Panc1 (cell line): ENCODE data around the gene EVL. TPM values are rescaled to one million over a fixed set of nuclear protein-coding genes. Genes with fewer than 3 reads are reported as not detected.

Source experiments
- ATAC-seq: fragments of 200-7000 bp; cut with Tn5 transposase; 2 replicates; pipeline ENCODE4 v1.9.1; 2020; ENCODE audit warnings: mild to moderate bottlenecking, moderate library complexity
- BruUV-seq: library from RNA; stranded (reverse); fragments of 400-500 nt; replicated peaks from 2 replicates; lab custom pipeline; 2021; lab: Mats Ljungman, UMichigan
- CTCF ChIA-PET: fragments of 300-600 bp; sonication (Branson Sonifier 250); formaldehyde crosslinking; loops from one replicate; lab custom pipeline; 2022; ENCODE audit warnings: antibody characterized with exemption; lab: Charles Lee
- POLR2A ChIA-PET: fragments of 300-600 bp; sonication (Branson Sonifier 250); formaldehyde crosslinking; loops from one replicate; lab custom pipeline; 2022; ENCODE audit warnings: antibody characterized with exemption; lab: Charles Lee
- DNase-seq: peaks from one replicate; pipeline ENCODE4 v3.0.0-alpha.2; 2010; ENCODE audit warnings: low read depth, low spot score
- H3K27ac ChIP-seq: 2 replicates; pipeline ENCODE4 v1.5.1; 2011; ENCODE audit warnings: mild to moderate bottlenecking, low read length, inconsistent platforms
- H3K27me3 ChIP-seq: fragments of 200-500 bp; sonication (Bioruptor generic); 2 replicates; pipeline ENCODE4 v1.6.0; 2014; ENCODE audit warnings: low read length, inconsistent platforms; ENCODE audit not compliant: control insufficient read depth, insufficient read depth
- H3K36me3 ChIP-seq: fragments of 200-500 bp; sonication (Bioruptor generic); 2 replicates; pipeline ENCODE4 v1.5.1; 2014; ENCODE audit warnings: inconsistent platforms, mild to moderate bottlenecking, low read length, moderate library complexity; ENCODE audit not compliant: control insufficient read depth, insufficient read depth
- H3K4me1 ChIP-seq: 2 replicates; pipeline ENCODE4 v1.5.1; 2011; ENCODE audit warnings: inconsistent platforms, mild to moderate bottlenecking, low read length, moderate library complexity; ENCODE audit not compliant: control insufficient read depth, insufficient read depth
- H3K4me3 ChIP-seq, 2 experiments: 2 replicates each; pipeline ENCODE4 v1.5.1; 2011 to 2012; ENCODE audit warnings: low read depth in 2 of 2, low read length in 2 of 2, mild to moderate bottlenecking in 2 of 2, inconsistent platforms in 1 of 2, moderate library complexity in 1 of 2
- H3K9me3 ChIP-seq: fragments of 200-500 bp; sonication (Bioruptor generic); 2 replicates; pipeline ENCODE4 v1.5.1; 2014; ENCODE audit warnings: low read depth, mild to moderate bottlenecking, inconsistent platforms, low read length, moderate library complexity; ENCODE audit not compliant: control insufficient read depth, insufficient read depth
- CTCF ChIP-seq: fragments of 450-650 bp; IDR thresholded peaks from 2 replicates; pipeline ENCODE4 v1.5.1; 2017; ENCODE audit warnings: mild to moderate bottlenecking
- POLR2AphosphoS5 ChIP-seq: IDR thresholded peaks from 2 replicates; pipeline ENCODE4 v1.6.1; 2012; ENCODE audit warnings: mild to moderate bottlenecking, low read depth, low read length, moderate library complexity
- REST ChIP-seq, 2 experiments: IDR thresholded peaks; 2 replicates each; pipeline ENCODE4 v1.6.1; 2011 to 2012; ENCODE audit warnings: low read depth in 2 of 2, control low read depth in 1 of 2, low read length in 1 of 2, mild to moderate bottlenecking in 1 of 2, moderate library complexity in 1 of 2; ENCODE audit not compliant: insufficient read depth in 1 of 2
- SIN3A ChIP-seq: IDR thresholded peaks from 2 replicates; pipeline ENCODE4 v1.6.1; 2012; ENCODE audit warnings: low read depth, mild to moderate bottlenecking, low read length, moderate library complexity, borderline replicate concordance; ENCODE audit not compliant: insufficient read depth
- TCF7L2 ChIP-seq: IDR thresholded peaks from 2 replicates; pipeline ENCODE4 v1.6.1; 2011; ENCODE audit warnings: mild to moderate bottlenecking, low read depth, low read length, inconsistent platforms
- in situ Hi-C: cut with HindIII; loops from 2 replicates; pipeline ENCODE4 v1.10.0; 2016; ENCODE audit warnings: low sequenced_read_pairs, low pct_unique_long_range_greater_than_20kb
- intact Hi-C: fragments of 100-400 bp; cut with micrococcal nuclease; formaldehyde crosslinking; loops from one replicate; pipeline ENCODE4 v1.10.0; 2022; ENCODE audit not compliant: unreplicated experiment
- total RNA-seq: library from RNA; stranded (reverse); gene quantifications from one replicate; pipeline ENCODE4 v1.2.1, GENCODE V29; 2021; ENCODE audit not compliant: unreplicated experiment

The EVL gene
- total RNA-seq, 1 experiment from 2014 or later, result 38.3 TPM

GRCh38 chr14:100126401-100126800 lies 61.2 kb downstream of the EVL start:
- Histone ChIP-seq H3K9me3 (no peaks in the 10 kb centered on the region), H3K27me3 (no peaks in the 10 kb centered on the region), H3K27ac (no peak overlapping the region), H3K4me1 (no peaks in the 10 kb centered on the region), H3K36me3 (no peaks in the 10 kb centered on the region), H3K4me3 (no peak overlapping the region)
- TF ChIP-seq POLR2AphosphoS5 (no peak), TCF7L2 (no peak), SIN3A (no peak), REST (IDR thresholded peaks at IDR 0.05; ENCODE audit: insufficient read depth in 1 of 2, low read depth in 2 of 2, low read length in 1 of 2) (no peak), CTCF (no peak)
- DNase-seq (no peak), ATAC-seq (no peak)
- intact Hi-C loops (no loop called here), in situ Hi-C loops (no loop called here)
- POLR2A ChIA-PET, result no interaction called here
- no TSS peak for BruUV-seq
- CTCF ChIA-PET, result no interaction called here

GRCh38 chr14:100127853-100128455 lies 62.7 kb downstream of the EVL start:
- no peak for DNase-seq
- intact Hi-C loops (no loop called here), in situ Hi-C loops (no loop called here)

More at GRCh38 chr14:100127853-100128455, 62.7 kb downstream of the EVL start:
- CTCF ChIA-PET, result no interaction called here
- ATAC-seq, result no peak
- TF ChIP-seq POLR2AphosphoS5 (no peak), TCF7L2 (no peak), REST (IDR thresholded peaks at IDR 0.05; ENCODE audit: insufficient read depth in 1 of 2, low read depth in 2 of 2, low read length in 1 of 2) (no peak), SIN3A (no peak), CTCF (no peak)
- Histone ChIP-seq H3K4me1 (no peaks in the 10 kb centered on the region), H3K36me3 (no peaks in the 10 kb centered on the region), H3K9me3 (no peaks in the 10 kb centered on the region), H3K4me3 (no peak overlapping the region), H3K27me3 (no peaks in the 10 kb centered on the region), H3K27ac (no peak overlapping the region)
- POLR2A ChIA-PET, result no interaction called here
- no TSS peak for BruUV-seq
